GM06990 (cell line): Measurements from ENCODE around the gene SMIM8.

Experiments used
- DNase-seq: peaks from one replicate; pipeline ENCODE4 v3.0.0-alpha.2; 2011; ENCODE audit not compliant: insufficient read length; ENCODE audit errors: extremely low read depth
- H3K27me3 ChIP-seq: replicated peaks from 2 replicates; pipeline ENCODE4 v1.6.0; 2011; ENCODE audit warnings: low read length; ENCODE audit not compliant: control insufficient read depth, insufficient read depth
- H3K36me3 ChIP-seq: 2 replicates; pipeline ENCODE4 v1.5.1; 2011; ENCODE audit warnings: low read length; ENCODE audit not compliant: control insufficient read depth, insufficient read depth
- H3K4me3 ChIP-seq: replicated peaks from 2 replicates; pipeline ENCODE4 v1.5.1; 2011; ENCODE audit warnings: low read depth, mild to moderate bottlenecking, control low read depth, low read length
- TF ChIP-seq, protein P1 (sequence below): IDR thresholded peaks from 2 replicates; pipeline ENCODE4 v1.5.1; 2011; ENCODE audit warnings: low read length, control low read depth, mild to moderate bottlenecking, inconsistent platforms; ENCODE audit not compliant: insufficient read depth, poor library complexity, severe bottlenecking

The SMIM8 gene

DNA sequence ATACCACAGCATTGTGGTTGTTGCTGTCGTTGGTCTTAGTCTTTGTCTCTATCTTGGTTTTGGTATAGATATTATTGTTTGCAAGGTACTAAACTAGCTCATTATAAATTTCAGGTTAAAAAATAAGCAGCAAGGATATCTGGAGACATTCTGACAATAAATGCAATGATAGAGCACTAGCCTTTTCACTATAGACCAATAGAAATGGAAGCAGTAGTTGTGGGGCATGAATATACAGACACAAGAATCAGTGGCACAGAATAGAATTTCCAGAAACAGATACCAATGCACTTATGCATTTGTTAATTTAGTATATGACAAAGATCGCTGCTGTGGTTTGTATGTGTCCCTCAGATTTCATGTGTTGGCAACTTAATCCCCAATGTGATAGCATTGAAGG is 54.3 kb downstream of the SMIM8 start:
- no peak for DNase-seq
- TF ChIP-seq, protein P1, sequence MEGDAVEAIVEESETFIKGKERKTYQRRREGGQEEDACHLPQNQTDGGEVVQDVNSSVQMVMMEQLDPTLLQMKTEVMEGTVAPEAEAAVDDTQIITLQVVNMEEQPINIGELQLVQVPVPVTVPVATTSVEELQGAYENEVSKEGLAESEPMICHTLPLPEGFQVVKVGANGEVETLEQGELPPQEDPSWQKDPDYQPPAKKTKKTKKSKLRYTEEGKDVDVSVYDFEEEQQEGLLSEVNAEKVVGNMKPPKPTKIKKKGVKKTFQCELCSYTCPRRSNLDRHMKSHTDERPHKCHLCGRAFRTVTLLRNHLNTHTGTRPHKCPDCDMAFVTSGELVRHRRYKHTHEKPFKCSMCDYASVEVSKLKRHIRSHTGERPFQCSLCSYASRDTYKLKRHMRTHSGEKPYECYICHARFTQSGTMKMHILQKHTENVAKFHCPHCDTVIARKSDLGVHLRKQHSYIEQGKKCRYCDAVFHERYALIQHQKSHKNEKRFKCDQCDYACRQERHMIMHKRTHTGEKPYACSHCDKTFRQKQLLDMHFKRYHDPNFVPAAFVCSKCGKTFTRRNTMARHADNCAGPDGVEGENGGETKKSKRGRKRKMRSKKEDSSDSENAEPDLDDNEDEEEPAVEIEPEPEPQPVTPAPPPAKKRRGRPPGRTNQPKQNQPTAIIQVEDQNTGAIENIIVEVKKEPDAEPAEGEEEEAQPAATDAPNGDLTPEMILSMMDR: no peak
- Histone ChIP-seq H3K27me3 (no peaks in the 10 kb centered on the region), H3K36me3 (no peaks in the 10 kb centered on the region), H3K4me3 (no peak overlapping the region)

DNA sequence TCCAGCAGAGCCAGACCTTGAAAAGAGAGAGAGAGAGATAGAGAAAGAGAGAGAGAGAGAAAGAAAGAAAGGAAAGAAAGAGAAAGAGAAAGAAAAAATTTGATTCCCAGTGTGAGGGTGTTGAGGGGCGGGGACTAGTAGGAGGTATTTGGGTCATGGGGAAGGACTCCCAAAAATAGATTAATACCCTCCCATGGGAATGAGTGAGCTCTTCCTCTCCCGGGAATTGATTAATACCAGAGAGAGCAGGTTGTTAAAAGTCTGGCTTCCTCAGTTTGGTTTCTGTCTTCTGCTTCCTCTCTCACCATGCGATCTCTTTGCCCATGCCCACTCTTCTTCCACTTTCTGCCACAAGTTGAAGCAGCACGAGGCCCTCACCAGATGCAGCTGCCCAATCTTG is 56.6 kb downstream of the SMIM8 start:
- no peaks in the 10 kb centered on the region for H3K36me3 ChIP-seq
- H3K4me3 ChIP-seq: no peak overlapping the region
- TF ChIP-seq, protein P1: no peak
- H3K27me3 ChIP-seq: no peaks in the 10 kb centered on the region
- no peak for DNase-seq

DNA sequence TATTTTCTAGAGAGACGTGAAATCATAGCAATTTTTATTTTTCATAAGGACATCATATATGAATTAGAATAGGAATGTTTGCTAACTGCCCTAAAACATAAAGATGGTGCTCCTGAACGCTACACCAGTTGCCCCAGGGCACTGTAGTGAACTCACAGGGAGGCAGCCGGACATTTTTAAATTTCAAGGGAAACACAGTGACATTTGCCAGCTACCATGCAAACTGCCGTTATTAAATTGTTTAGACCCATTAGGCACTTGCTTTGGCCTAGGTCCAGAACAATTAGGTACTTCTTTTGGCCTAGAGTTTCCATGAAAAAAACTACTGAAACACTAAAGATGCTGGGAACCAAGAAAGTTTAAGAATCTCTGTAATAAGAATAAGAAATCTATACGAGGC is 60.5 kb downstream of the SMIM8 start:
- Histone ChIP-seq H3K36me3 (no peaks in the 10 kb centered on the region), H3K4me3 (no peak overlapping the region), H3K27me3 (no peaks in the 10 kb centered on the region)
- TF ChIP-seq, protein P1: no peak
- no peak for DNase-seq

DNA sequence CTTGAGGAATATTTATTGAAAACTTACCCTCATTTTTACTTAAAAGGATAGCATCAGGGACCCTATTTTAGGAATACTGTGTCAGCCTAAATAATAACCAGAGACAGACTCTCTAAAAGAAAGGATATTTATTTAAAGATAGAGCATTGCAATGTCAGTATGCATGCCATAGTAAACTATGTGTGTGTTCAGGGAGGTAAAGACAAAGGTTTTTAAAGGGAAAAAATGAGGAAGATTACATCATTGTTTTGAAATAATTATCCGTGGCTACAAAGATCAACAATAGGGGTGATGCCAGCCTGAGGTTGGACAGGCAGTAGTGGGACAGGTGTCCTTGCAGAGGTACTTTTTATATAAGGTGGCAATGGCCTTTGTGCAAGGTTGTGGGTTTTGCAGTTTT is 61.6 kb downstream of the SMIM8 start:
- H3K27me3 ChIP-seq: no peaks in the 10 kb centered on the region
- DNase-seq: no peak
- no peaks in the 10 kb centered on the region for H3K36me3 ChIP-seq
- TF ChIP-seq, protein P1: no peak
- H3K4me3 ChIP-seq: no peak overlapping the region

DNA sequence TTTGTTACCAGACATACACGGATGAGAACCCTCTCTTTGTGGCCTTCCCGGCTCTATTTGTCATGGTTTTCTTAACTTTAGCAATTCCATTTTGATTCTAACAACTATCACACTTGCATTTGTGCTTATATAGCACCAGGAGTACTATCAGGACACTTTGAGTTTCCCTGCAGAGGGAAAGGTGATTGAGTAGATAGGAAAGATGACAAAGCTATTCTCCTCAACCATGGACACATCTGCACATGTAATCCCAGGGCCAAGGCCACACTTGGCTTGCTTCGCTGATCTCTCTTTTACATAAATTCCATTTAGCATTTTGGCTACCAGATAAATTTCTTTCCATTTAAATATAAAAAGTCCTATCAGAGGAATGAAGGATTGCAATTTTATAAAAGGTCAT is 62.1 kb downstream of the SMIM8 start:
- TF ChIP-seq, protein P1: no peak
- no peak for DNase-seq
- Histone ChIP-seq H3K36me3 (no peaks in the 10 kb centered on the region), H3K27me3 (no peaks in the 10 kb centered on the region), H3K4me3 (no peak overlapping the region)

DNA sequence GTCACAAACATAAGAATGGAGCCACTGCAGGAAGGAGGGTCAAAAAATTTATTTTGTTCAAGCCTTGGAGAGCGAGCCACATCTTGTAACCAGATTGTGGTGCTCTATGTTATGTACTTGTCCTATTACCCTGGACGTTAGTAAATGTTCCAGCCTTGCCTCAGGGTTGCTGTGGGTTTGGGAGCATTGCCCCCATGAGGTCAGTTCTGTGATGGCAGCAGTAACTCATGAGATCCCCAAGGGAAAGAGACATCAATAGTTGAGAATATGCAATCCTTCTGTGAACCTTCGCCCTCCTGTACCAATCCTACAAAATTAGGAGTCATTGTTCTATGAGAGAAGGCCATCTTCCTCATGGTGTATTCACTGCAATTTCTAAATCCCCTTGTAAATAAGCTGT is 68.9 kb downstream of the SMIM8 start:
- no peaks in the 10 kb centered on the region for H3K27me3 ChIP-seq
- TF ChIP-seq, protein P1: peak; percentile 62
- no peak for DNase-seq
- H3K4me3 ChIP-seq: no peak overlapping the region
- no peaks in the 10 kb centered on the region for H3K36me3 ChIP-seq
